ENCODE measurements around the gene CCDC158. TPM values are rescaled to one million over a fixed set of nuclear protein-coding genes. Genes with fewer than 3 reads are reported as not detected.

The CCDC158 gene
- total RNA-seq, 2 experiments from 2014 or later: not detected

DNA sequence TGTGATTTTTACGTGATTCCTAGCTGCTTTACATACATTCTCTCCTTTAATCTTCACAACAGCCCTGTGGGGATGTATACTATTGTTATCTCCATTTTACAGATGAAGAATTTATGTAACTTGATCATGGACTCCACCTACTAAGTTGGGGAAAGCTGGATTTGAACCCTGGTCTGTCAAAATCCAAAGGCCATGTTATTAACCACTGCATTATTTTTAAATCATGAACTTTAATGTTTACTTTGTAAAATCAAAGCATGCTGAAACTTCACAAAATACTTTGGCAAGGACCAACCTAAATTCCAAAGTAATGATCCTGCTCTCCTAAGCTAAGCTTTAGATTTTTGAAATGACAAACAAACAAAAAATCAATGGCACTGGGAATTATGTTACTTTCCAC, 143.3 kb downstream of the CCDC158 start:
- POLR2A ChIA-PET: no interaction called here
- Histone ChIP-seq H3K4me3 (ENCODE audit: low read depth, low read length, poor library complexity, severe bottlenecking) (no peak overlapping the region), H3K36me3 (ENCODE audit: insufficient read depth, low read length) (no peaks in the 10 kb centered on the region), H3K4me1 (ENCODE audit: insufficient read depth, low read length, poor library complexity, severe bottlenecking) (no peaks in the 10 kb centered on the region), H4K20me1 (ENCODE audit: insufficient read depth, low read length) (no peaks in the 10 kb centered on the region), H3K9me3 (ENCODE audit: low read length) (no peaks in the 10 kb centered on the region), H2AFZ (ENCODE audit: low read length) (no peak overlapping the region), H3K9me2 (ENCODE audit: insufficient read depth, low read length) (no peaks in the 10 kb centered on the region), H3K79me2 (ENCODE audit: insufficient read depth, low read depth, low read length) (no peaks in the 10 kb centered on the region), H3K4me2 (ENCODE audit: low read length) (no peak overlapping the region), H3K27ac (ENCODE audit: low read depth, low read length, poor library complexity, severe bottlenecking) (no peak overlapping the region)
- TF ChIP-seq, protein P1, sequence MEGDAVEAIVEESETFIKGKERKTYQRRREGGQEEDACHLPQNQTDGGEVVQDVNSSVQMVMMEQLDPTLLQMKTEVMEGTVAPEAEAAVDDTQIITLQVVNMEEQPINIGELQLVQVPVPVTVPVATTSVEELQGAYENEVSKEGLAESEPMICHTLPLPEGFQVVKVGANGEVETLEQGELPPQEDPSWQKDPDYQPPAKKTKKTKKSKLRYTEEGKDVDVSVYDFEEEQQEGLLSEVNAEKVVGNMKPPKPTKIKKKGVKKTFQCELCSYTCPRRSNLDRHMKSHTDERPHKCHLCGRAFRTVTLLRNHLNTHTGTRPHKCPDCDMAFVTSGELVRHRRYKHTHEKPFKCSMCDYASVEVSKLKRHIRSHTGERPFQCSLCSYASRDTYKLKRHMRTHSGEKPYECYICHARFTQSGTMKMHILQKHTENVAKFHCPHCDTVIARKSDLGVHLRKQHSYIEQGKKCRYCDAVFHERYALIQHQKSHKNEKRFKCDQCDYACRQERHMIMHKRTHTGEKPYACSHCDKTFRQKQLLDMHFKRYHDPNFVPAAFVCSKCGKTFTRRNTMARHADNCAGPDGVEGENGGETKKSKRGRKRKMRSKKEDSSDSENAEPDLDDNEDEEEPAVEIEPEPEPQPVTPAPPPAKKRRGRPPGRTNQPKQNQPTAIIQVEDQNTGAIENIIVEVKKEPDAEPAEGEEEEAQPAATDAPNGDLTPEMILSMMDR (conservative IDR thresholded peaks at IDR 0.05; ENCODE audit: low read length): no peak
- no peak for TF ChIP-seq EZH2phosphoT487 (IDR thresholded peaks at IDR 0.05; ENCODE audit: borderline replicate concordance, low read depth, low read length)
- CTCF ChIA-PET (ENCODE audit: unreplicated experiment): no interaction called here
- intact Hi-C loops (cut with micrococcal nuclease; ENCODE audit: unreplicated experiment): no loop called here
- no peak for DNase-seq (ENCODE audit: low spot score)
- BruUV-seq (replicated peaks): no TSS peak

DNA sequence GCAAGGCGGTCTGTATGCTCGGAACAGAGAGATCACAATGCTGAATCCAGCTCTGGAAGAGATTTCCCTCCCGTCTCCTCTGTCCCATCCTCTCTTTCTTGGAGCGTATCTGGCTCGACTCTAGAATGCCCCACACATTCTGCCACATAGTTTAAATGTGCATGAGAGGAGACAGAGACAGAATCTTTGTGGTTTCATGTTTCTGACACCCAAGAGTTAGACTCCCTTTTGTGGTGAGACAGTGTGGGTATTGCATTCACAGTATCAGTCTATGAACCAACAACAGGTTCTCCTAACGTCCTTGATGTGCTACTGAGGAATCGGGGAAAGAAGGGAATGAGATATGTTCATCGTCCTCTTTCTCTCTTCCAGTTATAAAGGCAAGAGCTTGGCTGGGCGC, 144.1 kb downstream of the CCDC158 start:
- Histone ChIP-seq H3K4me2 (ENCODE audit: low read length) (no peak overlapping the region), H3K36me3 (ENCODE audit: insufficient read depth, low read length) (no peaks in the 10 kb centered on the region), H3K4me1 (ENCODE audit: insufficient read depth, low read length, poor library complexity, severe bottlenecking) (no peaks in the 10 kb centered on the region), H4K20me1 (ENCODE audit: insufficient read depth, low read length) (no peaks in the 10 kb centered on the region), H3K27ac (ENCODE audit: low read depth, low read length, poor library complexity, severe bottlenecking) (no peak overlapping the region), H3K9me3 (ENCODE audit: low read length) (no peaks in the 10 kb centered on the region), H3K4me3 (ENCODE audit: low read depth, low read length, poor library complexity, severe bottlenecking) (no peak overlapping the region), H3K79me2 (ENCODE audit: insufficient read depth, low read depth, low read length) (no peaks in the 10 kb centered on the region), H3K9me2 (ENCODE audit: insufficient read depth, low read length) (no peaks in the 10 kb centered on the region), H2AFZ (ENCODE audit: low read length) (no peak overlapping the region)
- no TSS peak for BruUV-seq (replicated peaks)
- intact Hi-C loops (cut with micrococcal nuclease; ENCODE audit: unreplicated experiment): no loop called here
- POLR2A ChIA-PET: no interaction called here
- DNase-seq (ENCODE audit: low spot score): no peak
- CTCF ChIA-PET (ENCODE audit: unreplicated experiment): no interaction called here
- TF ChIP-seq EZH2phosphoT487 (IDR thresholded peaks at IDR 0.05; ENCODE audit: borderline replicate concordance, low read depth, low read length): no peak
- TF ChIP-seq, protein P1 (conservative IDR thresholded peaks at IDR 0.05; ENCODE audit: low read length): no peak

DNA sequence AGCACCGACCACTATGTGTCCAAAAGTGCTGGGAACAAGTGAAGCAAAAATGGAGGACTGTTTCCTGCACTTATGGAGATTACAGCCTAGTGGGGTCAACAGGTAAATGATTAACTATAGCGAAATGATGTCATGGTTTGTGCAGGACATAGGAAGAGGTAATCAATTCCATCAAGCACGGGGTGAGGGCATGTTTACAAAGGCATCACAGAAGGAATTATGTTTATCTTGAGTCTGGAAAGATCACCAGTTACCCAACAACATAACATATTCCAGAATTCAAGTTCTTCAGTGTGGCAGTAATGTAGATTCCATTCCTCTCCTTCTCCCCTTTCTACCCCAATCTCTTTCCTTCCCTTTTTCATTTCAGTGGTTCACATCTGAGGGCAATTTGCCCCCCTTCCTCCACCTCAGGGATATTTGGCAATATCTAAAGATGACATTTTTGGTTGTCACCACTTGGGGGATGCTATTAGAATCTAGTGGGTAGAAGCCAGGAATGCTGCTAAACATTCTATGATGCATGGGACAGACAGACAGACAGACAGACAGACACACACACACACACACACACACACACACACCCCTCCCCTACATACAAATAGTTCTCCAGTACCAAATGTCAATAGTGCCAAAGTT, 145.3 kb downstream of the CCDC158 start:
- H3K27ac ChIP-seq (ENCODE audit: low read depth, low read length, poor library complexity, severe bottlenecking): no peak overlapping the region
- BruUV-seq (replicated peaks): no TSS peak
- CTCF ChIA-PET (ENCODE audit: unreplicated experiment): no interaction called here

More for the DNA sequence above, 145.3 kb downstream of the CCDC158 start:
- no peaks in the 10 kb centered on the region for H3K4me1 ChIP-seq (ENCODE audit: insufficient read depth, low read length, poor library complexity, severe bottlenecking)
- intact Hi-C loops (cut with micrococcal nuclease; ENCODE audit: unreplicated experiment): no loop called here
- H3K36me3 ChIP-seq (ENCODE audit: insufficient read depth, low read length): no peaks in the 10 kb centered on the region
- no peaks in the 10 kb centered on the region for H4K20me1 ChIP-seq (ENCODE audit: insufficient read depth, low read length)
- POLR2A ChIA-PET: no interaction called here
- no peak for DNase-seq (ENCODE audit: low spot score)
- H3K9me2 ChIP-seq (ENCODE audit: insufficient read depth, low read length): no peaks in the 10 kb centered on the region
- no peak overlapping the region for H2AFZ ChIP-seq (ENCODE audit: low read length)
- no peaks in the 10 kb centered on the region for H3K79me2 ChIP-seq (ENCODE audit: insufficient read depth, low read depth, low read length)
- H3K9me3 ChIP-seq (ENCODE audit: low read length): no peaks in the 10 kb centered on the region
- no peak overlapping the region for H3K4me3 ChIP-seq (ENCODE audit: low read depth, low read length, poor library complexity, severe bottlenecking)
- TF ChIP-seq, protein P1 (conservative IDR thresholded peaks at IDR 0.05; ENCODE audit: low read length): no peak
- TF ChIP-seq EZH2phosphoT487 (IDR thresholded peaks at IDR 0.05; ENCODE audit: borderline replicate concordance, low read depth, low read length): no peak
- H3K4me2 ChIP-seq (ENCODE audit: low read length): no peak overlapping the region
